ENCODE measurements around the gene CHRM5. TPM values are rescaled to one million over a fixed set of nuclear protein-coding genes. Genes with fewer than 3 reads are reported as not detected.

The CHRM5 gene
- total and polyA plus RNA-seq, 4 donors: 0.01 to 0.23 TPM; not detected in 2

GRCh38 chr15:34019369-34019990 lies 51.2 kb downstream of the CHRM5 start:
- no peaks in the 10 kb centered on the region for H3K27me3 ChIP-seq (ENCODE audit: control insufficient read depth in 3 of 3, insufficient read depth in 3 of 3, low read length in 2 of 3)
- H3K9ac ChIP-seq (ENCODE audit: insufficient read depth in 1 of 2, low read length in 2 of 2): no peak overlapping the region
- no peaks in the 10 kb centered on the region for H3K9me3 ChIP-seq (ENCODE audit: control insufficient read depth in 4 of 4, insufficient read depth in 3 of 4, low read length in 3 of 4)
- TF ChIP-seq CTCF (IDR thresholded peaks at IDR 0.05; ENCODE audit: control extremely low read depth, extremely low read depth): no peak
- H3K36me3 ChIP-seq (ENCODE audit: control insufficient read depth in 4 of 4, insufficient read depth in 4 of 4, low read length in 4 of 4): peaks cover 0 to 2% (median 0%) of the 10 kb centered on the region in 4 donors
- no peaks in the 10 kb centered on the region for H3K4me1 ChIP-seq (ENCODE audit: control insufficient read depth in 5 of 5, insufficient read depth in 5 of 5, low read length in 5 of 5)
- DNase-seq: no peak
- no peak overlapping the region for H3K27ac ChIP-seq (ENCODE audit: low read depth in 1 of 2, low read length in 1 of 2)
- 74 to 87% methylated on average over 3 of the region's 3 CpGs for WGBS, 2 donors
- no peak overlapping the region for H3K4me3 ChIP-seq
- no peak for ATAC-seq (ENCODE audit: insufficient read depth, low FRiP score)

DNA sequence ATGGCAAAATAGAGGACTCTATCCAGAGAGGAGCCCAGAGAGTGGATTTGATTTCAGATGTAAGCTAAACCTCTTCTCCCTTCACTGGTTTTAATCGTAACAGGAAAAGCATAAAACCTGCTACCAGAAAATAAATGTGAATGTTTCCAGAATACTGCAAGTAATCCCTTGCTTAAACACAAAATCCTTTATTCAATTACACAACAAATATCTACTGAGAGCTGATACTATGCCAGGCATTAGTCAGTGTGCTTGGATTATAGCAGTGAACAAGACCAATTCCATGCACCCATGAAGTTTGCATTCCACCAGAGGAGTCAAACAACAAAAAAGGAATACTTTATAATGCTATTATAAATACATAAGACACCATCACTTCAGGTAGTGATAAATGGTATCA lies 55.6 kb downstream of the CHRM5 start:
- 84 to 96% methylated on average over 1 of the region's 1 CpG for WGBS, 2 donors
- TF ChIP-seq CTCF (IDR thresholded peaks at IDR 0.05; ENCODE audit: control extremely low read depth, extremely low read depth): no peak
- no peak overlapping the region for H3K27ac ChIP-seq (ENCODE audit: low read depth in 1 of 2, low read length in 1 of 2)
- no peak overlapping the region for H3K9ac ChIP-seq (ENCODE audit: insufficient read depth in 1 of 2, low read length in 2 of 2)
- H3K4me3 ChIP-seq: no peak overlapping the region
- H3K9me3 ChIP-seq (ENCODE audit: control insufficient read depth in 4 of 4, insufficient read depth in 3 of 4, low read length in 3 of 4): no peaks in the 10 kb centered on the region
- ATAC-seq (ENCODE audit: insufficient read depth, low FRiP score) (no peak), DNase-seq (no peak)
- H3K27me3 ChIP-seq (ENCODE audit: control insufficient read depth in 3 of 3, insufficient read depth in 3 of 3, low read length in 2 of 3): no peaks in the 10 kb centered on the region
- H3K36me3 ChIP-seq (ENCODE audit: control insufficient read depth in 4 of 4, insufficient read depth in 4 of 4, low read length in 4 of 4): peaks cover 0 to under 1% (median 0%) of the 10 kb centered on the region in 4 donors
- no peaks in the 10 kb centered on the region for H3K4me1 ChIP-seq (ENCODE audit: control insufficient read depth in 5 of 5, insufficient read depth in 5 of 5, low read length in 5 of 5)

- H3K9me3 ChIP-seq (ENCODE audit: control insufficient read depth in 4 of 4, insufficient read depth in 3 of 4, low read length in 3 of 4): no peaks in the 10 kb centered on the region
- DNase-seq (no peak), ATAC-seq (ENCODE audit: insufficient read depth, low FRiP score) (no peak)
- no peaks in the 10 kb centered on the region for H3K27me3 ChIP-seq (ENCODE audit: control insufficient read depth in 3 of 3, insufficient read depth in 3 of 3, low read length in 2 of 3)
- 25 to 50% methylated on average over 3 of the region's 3 CpGs for WGBS, 2 donors
- H3K4me3 ChIP-seq: no peak overlapping the region
- H3K36me3 ChIP-seq (ENCODE audit: control insufficient read depth in 4 of 4, insufficient read depth in 4 of 4, low read length in 4 of 4): no peaks in the 10 kb centered on the region
- no peak for TF ChIP-seq CTCF (IDR thresholded peaks at IDR 0.05; ENCODE audit: control extremely low read depth, extremely low read depth)
- H3K27ac ChIP-seq (ENCODE audit: low read depth in 1 of 2, low read length in 1 of 2): no peak overlapping the region
- no peaks in the 10 kb centered on the region for H3K4me1 ChIP-seq (ENCODE audit: control insufficient read depth in 5 of 5, insufficient read depth in 5 of 5, low read length in 5 of 5)
- H3K9ac ChIP-seq (ENCODE audit: insufficient read depth in 1 of 2, low read length in 2 of 2): no peak overlapping the region
Observed at GRCh38 chr15:34025252-34025651, 57.0 kb downstream of the CHRM5 start.

DNA sequence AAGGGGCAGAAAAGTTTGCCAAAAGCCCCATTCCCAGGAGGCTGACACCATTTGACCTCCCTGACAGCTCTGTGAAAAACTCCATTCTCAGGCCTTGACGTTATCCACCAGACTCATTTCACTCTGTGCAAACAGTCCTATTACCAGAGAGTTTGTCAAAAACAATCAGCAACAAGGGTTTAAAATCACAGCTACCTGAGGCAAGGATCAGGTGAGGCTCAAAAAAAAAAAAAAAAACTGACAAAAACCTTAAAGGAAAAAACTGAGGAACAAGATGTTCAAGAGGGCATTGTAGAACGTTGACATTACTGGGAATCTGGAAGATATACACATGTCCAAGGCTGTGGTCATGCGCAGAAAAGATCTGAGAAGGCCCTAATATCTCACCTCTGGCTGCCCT lies 59.3 kb downstream of the CHRM5 start:
- Histone ChIP-seq H3K9ac (ENCODE audit: insufficient read depth in 1 of 2, low read length in 2 of 2) (no peak overlapping the region), H3K27ac (ENCODE audit: low read depth in 1 of 2, low read length in 1 of 2) (no peak overlapping the region), H3K9me3 (ENCODE audit: control insufficient read depth in 4 of 4, insufficient read depth in 3 of 4, low read length in 3 of 4) (no peaks in the 10 kb centered on the region), H3K27me3 (ENCODE audit: control insufficient read depth in 3 of 3, insufficient read depth in 3 of 3, low read length in 2 of 3) (no peaks in the 10 kb centered on the region), H3K36me3 (ENCODE audit: control insufficient read depth in 4 of 4, insufficient read depth in 4 of 4, low read length in 4 of 4) (no peaks in the 10 kb centered on the region), H3K4me1 (ENCODE audit: control insufficient read depth in 5 of 5, insufficient read depth in 5 of 5, low read length in 5 of 5) (no peaks in the 10 kb centered on the region), H3K4me3 (no peak overlapping the region)
- ATAC-seq (ENCODE audit: insufficient read depth, low FRiP score) (no peak), DNase-seq (no peak)
- WGBS, 2 donors: 59 to 60% methylated on average over 3 of the region's 3 CpGs
- TF ChIP-seq CTCF (IDR thresholded peaks at IDR 0.05; ENCODE audit: control extremely low read depth, extremely low read depth): no peak
